Measurements from ENCODE around the gene CAMK2B.

CAMK2B gene

DNA sequence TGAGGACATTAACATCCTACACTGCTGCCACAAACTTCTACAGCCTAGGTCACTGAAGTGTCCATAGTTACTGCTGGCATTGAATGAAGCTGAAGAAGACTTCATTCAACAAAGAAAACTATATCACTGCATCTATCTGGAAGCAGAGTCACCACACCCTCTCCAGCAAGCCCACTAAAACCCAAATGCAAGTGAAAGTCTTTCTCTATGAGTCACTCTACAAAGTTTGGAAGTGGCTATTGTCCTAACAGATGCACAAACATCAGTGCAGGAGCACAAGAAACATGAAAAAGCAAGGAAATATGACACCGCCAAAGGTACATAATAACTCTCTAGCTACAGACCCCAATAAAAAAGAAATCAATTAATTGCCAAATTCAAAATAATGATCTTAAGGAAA lies 43.5 kb upstream of the CAMK2B start:
- no peak for TF ChIP-seq TAF1 (IDR thresholded peaks at IDR 0.05; ENCODE audit: borderline replicate concordance, insufficient read depth, low read length)
- no peak for TF ChIP-seq SIN3A (IDR thresholded peaks at IDR 0.05; ENCODE audit: borderline replicate concordance, insufficient read depth, low read length)
- TF ChIP-seq FOXP2 (optimal IDR thresholded peaks at IDR 0.05; ENCODE audit: borderline replicate concordance, extremely low read depth, extremely low read length, insufficient read depth), result no peak
- TF ChIP-seq POLR2AphosphoS5 (IDR thresholded peaks at IDR 0.05; ENCODE audit: low read depth, low read length), result no peak
- TF ChIP-seq, protein P1, sequence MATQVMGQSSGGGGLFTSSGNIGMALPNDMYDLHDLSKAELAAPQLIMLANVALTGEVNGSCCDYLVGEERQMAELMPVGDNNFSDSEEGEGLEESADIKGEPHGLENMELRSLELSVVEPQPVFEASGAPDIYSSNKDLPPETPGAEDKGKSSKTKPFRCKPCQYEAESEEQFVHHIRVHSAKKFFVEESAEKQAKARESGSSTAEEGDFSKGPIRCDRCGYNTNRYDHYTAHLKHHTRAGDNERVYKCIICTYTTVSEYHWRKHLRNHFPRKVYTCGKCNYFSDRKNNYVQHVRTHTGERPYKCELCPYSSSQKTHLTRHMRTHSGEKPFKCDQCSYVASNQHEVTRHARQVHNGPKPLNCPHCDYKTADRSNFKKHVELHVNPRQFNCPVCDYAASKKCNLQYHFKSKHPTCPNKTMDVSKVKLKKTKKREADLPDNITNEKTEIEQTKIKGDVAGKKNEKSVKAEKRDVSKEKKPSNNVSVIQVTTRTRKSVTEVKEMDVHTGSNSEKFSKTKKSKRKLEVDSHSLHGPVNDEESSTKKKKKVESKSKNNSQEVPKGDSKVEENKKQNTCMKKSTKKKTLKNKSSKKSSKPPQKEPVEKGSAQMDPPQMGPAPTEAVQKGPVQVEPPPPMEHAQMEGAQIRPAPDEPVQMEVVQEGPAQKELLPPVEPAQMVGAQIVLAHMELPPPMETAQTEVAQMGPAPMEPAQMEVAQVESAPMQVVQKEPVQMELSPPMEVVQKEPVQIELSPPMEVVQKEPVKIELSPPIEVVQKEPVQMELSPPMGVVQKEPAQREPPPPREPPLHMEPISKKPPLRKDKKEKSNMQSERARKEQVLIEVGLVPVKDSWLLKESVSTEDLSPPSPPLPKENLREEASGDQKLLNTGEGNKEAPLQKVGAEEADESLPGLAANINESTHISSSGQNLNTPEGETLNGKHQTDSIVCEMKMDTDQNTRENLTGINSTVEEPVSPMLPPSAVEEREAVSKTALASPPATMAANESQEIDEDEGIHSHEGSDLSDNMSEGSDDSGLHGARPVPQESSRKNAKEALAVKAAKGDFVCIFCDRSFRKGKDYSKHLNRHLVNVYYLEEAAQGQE (IDR thresholded peaks at IDR 0.05; ENCODE audit: insufficient read depth in 1 of 2, low read depth in 2 of 2, low read length in 2 of 2), result no peak

DNA sequence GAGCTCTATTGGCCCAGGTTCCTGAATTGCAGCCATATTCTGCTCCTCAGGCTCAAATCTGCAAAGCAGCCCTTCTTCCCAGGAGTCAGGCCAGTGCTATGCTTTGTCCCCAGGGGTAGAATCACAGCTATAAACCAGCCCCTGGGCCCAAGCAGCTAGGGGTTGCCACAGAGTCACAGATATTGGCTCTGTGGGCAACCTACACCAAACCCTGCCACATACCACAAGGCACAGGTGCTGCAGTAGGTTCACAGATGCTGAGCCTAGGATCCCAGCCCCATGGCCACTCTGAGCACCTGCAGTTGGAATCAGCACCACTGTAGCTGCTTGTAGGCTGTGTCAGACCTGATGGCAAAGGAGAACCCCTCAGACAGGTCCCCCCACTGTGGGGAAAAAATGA lies 43.1 kb upstream of the CAMK2B start:
- TF ChIP-seq TAF1 (IDR thresholded peaks at IDR 0.05; ENCODE audit: borderline replicate concordance, insufficient read depth, low read length), result no peak
- TF ChIP-seq POLR2AphosphoS5 (IDR thresholded peaks at IDR 0.05; ENCODE audit: low read depth, low read length), result no peak
- TF ChIP-seq, protein P1 (IDR thresholded peaks at IDR 0.05; ENCODE audit: insufficient read depth in 1 of 2, low read depth in 2 of 2, low read length in 2 of 2), result no peak
- TF ChIP-seq SIN3A (IDR thresholded peaks at IDR 0.05; ENCODE audit: borderline replicate concordance, insufficient read depth, low read length), result no peak
- no peak for TF ChIP-seq FOXP2 (optimal IDR thresholded peaks at IDR 0.05; ENCODE audit: borderline replicate concordance, extremely low read depth, extremely low read length, insufficient read depth)

DNA sequence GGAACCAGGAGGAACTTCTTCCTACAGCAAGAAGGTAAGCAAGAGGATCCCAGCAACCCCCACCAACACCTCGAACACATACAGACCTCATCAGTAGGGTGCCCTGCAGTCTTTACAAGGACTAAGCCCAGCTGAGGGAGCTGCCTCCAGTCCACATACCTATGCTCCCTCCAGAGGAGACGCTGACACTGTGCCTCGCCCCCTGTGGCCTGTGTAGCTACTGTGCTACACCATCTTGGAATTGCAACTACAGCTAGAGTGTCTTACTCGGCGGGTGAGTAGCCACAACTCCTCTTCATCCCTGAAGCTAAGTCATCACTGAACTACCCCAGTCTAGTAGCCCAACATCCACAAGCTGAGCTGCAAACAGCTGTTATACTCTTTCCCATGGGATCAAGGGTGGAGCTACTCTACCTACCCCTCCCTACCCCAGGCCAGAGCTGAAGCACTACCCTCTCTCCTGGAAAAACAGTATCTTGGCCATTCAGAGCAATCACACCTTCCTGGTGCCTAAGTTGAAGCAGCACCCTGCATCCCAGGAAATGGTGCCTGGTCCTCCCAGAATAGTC lies 42.2 kb upstream of the CAMK2B start:
- no peak for TF ChIP-seq FOXP2 (optimal IDR thresholded peaks at IDR 0.05; ENCODE audit: borderline replicate concordance, extremely low read depth, extremely low read length, insufficient read depth)
- no peak for TF ChIP-seq SIN3A (IDR thresholded peaks at IDR 0.05; ENCODE audit: borderline replicate concordance, insufficient read depth, low read length)
- TF ChIP-seq, protein P1 (IDR thresholded peaks at IDR 0.05; ENCODE audit: insufficient read depth in 1 of 2, low read depth in 2 of 2, low read length in 2 of 2), result no peak
- TF ChIP-seq TAF1 (IDR thresholded peaks at IDR 0.05; ENCODE audit: borderline replicate concordance, insufficient read depth, low read length), result no peak
- TF ChIP-seq POLR2AphosphoS5 (IDR thresholded peaks at IDR 0.05; ENCODE audit: low read depth, low read length), result no peak

DNA sequence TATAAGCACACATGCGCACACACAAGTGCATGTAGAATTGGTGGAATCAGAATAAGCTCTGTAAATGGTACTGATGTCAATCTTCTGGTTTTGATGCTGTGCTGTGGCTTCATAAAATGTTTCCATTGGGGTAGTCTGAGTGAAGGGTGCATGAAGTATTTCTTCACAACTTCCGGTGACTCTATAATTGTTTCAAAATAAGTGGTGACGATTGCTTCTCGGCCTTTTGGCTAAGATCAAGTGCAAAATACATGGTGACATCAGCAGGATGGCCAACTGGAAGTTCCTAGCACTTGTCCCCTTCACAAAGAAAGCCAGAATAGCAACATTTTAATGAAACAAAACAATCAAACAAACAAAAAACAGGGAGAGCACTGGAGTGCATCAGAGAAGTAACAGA lies 41.6 kb upstream of the CAMK2B start:
- TF ChIP-seq SIN3A (IDR thresholded peaks at IDR 0.05; ENCODE audit: borderline replicate concordance, insufficient read depth, low read length), result no peak
- no peak for TF ChIP-seq TAF1 (IDR thresholded peaks at IDR 0.05; ENCODE audit: borderline replicate concordance, insufficient read depth, low read length)
- TF ChIP-seq POLR2AphosphoS5 (IDR thresholded peaks at IDR 0.05; ENCODE audit: low read depth, low read length), result no peak
- no peak for TF ChIP-seq FOXP2 (optimal IDR thresholded peaks at IDR 0.05; ENCODE audit: borderline replicate concordance, extremely low read depth, extremely low read length, insufficient read depth)
- TF ChIP-seq, protein P1 (IDR thresholded peaks at IDR 0.05; ENCODE audit: insufficient read depth in 1 of 2, low read depth in 2 of 2, low read length in 2 of 2), result no peak

Measured in PFSK-1 (cell line).